Astrocyte (in vitro differentiated cells and primary cell): Measurements from ENCODE around the gene CCDC116. TPM values are rescaled to one million over a fixed set of nuclear protein-coding genes. Genes with fewer than 3 reads are reported as not detected.

Experiments
- DNase-seq: peaks from one replicate; pipeline ENCODE4 v3.0.0-alpha.2; 2010; ENCODE audit warnings: low read depth
- FAIRE-seq: peaks from 2 replicates; lab custom pipeline; 2011; peaks lifted over from hg19 to GRCh38; lab: Jason Lieb, UNC
- H2AFZ ChIP-seq: 2 replicates; pipeline ENCODE4 v1.6.0; 2012; ENCODE audit warnings: low read depth, low read length, inconsistent platforms
- H3K27ac ChIP-seq: 2 replicates; pipeline ENCODE4 v1.5.1; 2011; ENCODE audit warnings: low read depth, low read length, inconsistent platforms
- H3K27me3 ChIP-seq: 2 replicates; pipeline ENCODE4 v1.6.0; 2011; ENCODE audit warnings: low read length, inconsistent platforms; ENCODE audit not compliant: insufficient read depth
- H3K36me3 ChIP-seq: 2 replicates; pipeline ENCODE4 v1.5.1; 2011; ENCODE audit warnings: low read length, inconsistent platforms; ENCODE audit not compliant: insufficient read depth
- H3K4me1 ChIP-seq: 2 replicates; pipeline ENCODE4 v1.5.1; 2011; ENCODE audit warnings: low read length, inconsistent platforms; ENCODE audit not compliant: insufficient read depth
- H3K4me2 ChIP-seq: 2 replicates; pipeline ENCODE4 v1.6.0; 2012; ENCODE audit warnings: low read length, inconsistent platforms
- H3K4me3 ChIP-seq: 2 replicates; pipeline ENCODE4 v1.5.1; 2011; ENCODE audit warnings: low read depth, mild to moderate bottlenecking, low read length, inconsistent platforms; ENCODE audit not compliant: insufficient read depth
- H3K79me2 ChIP-seq: 2 replicates; pipeline ENCODE4 v1.6.0; 2012; ENCODE audit warnings: mild to moderate bottlenecking, low read length, inconsistent platforms; ENCODE audit not compliant: insufficient read depth
- H3K9ac ChIP-seq: 2 replicates; pipeline ENCODE4 v1.6.0; 2012; ENCODE audit warnings: mild to moderate bottlenecking, low read length, inconsistent platforms
- H3K9me3 ChIP-seq: 2 replicates; pipeline ENCODE4 v1.5.1; 2012; ENCODE audit warnings: low read depth, mild to moderate bottlenecking, low read length, inconsistent platforms; ENCODE audit not compliant: insufficient read depth
- H4K20me1 ChIP-seq: 2 replicates; pipeline ENCODE4 v1.6.0; 2012; ENCODE audit warnings: low read length, inconsistent platforms; ENCODE audit not compliant: insufficient read depth
- H3K27ac Mint-ChIP-seq: one replicate; pipeline ENCODE4 v1.8.0; 2021; ENCODE audit warnings: mild to moderate bottlenecking, mixed read lengths; ENCODE audit not compliant: unreplicated experiment
- H3K27me3 Mint-ChIP-seq: one replicate; pipeline ENCODE4 v1.8.0; 2021; ENCODE audit warnings: low read depth, mixed read lengths; ENCODE audit not compliant: unreplicated experiment
- H3K36me3 Mint-ChIP-seq: one replicate; pipeline ENCODE4 v1.8.0; 2021; ENCODE audit warnings: low read depth, mixed read lengths; ENCODE audit not compliant: unreplicated experiment
- H3K4me1 Mint-ChIP-seq: one replicate; pipeline ENCODE4 v1.8.0; 2021; ENCODE audit warnings: low read depth, mixed read lengths; ENCODE audit not compliant: unreplicated experiment
- H3K4me3 Mint-ChIP-seq: one replicate; pipeline ENCODE4 v1.8.0; 2021; ENCODE audit warnings: mild to moderate bottlenecking, moderate library complexity, mixed read lengths; ENCODE audit not compliant: unreplicated experiment
- H3K9me3 Mint-ChIP-seq: one replicate; pipeline ENCODE4 v1.8.0; 2021; ENCODE audit warnings: mild to moderate bottlenecking, mixed read lengths; ENCODE audit not compliant: unreplicated experiment
- CTCF ChIP-seq: IDR thresholded peaks from 2 replicates; pipeline ENCODE4 v1.5.1; 2011; ENCODE audit warnings: low read depth, mild to moderate bottlenecking, inconsistent platforms, low read length, moderate library complexity; ENCODE audit not compliant: insufficient read depth
- EZH2 ChIP-seq: IDR thresholded peaks from 2 replicates; pipeline ENCODE4 v1.6.1; 2012; ENCODE audit warnings: mild to moderate bottlenecking, low read length, inconsistent platforms; ENCODE audit not compliant: insufficient read depth
- total RNA-seq: library from RNA; stranded (reverse); gene quantifications from 2 replicates; pipeline ENCODE4 v1.2.1, GENCODE V29; 2021

The CCDC116 gene
- total RNA-seq, 1 donor from 2014 or later: 0.11 TPM

GRCh38 chr22:21629255-21630149 lies 3.1 kb upstream of the CCDC116 start, which contains the start of gene YDJC:
Gene YDJC (minus strand): TSS chr22:21630022. CDS start chr22:21630014, 8 bp downstream.
- Mint-ChIP-seq H3K27me3 (no peaks in the 10 kb centered on the region), H3K9me3 (no peaks in the 10 kb centered on the region), H3K27ac (peak within 1 kb of the TSS; percentile 62), H3K36me3 (peaks cover 10% of the 10 kb centered on the region), H3K4me1 (peaks cover 13% of the 10 kb centered on the region), H3K4me3 (peak within 1 kb of the TSS; percentile 87)
- no peaks in the 10 kb centered on the region for H3K9me3 ChIP-seq
- FAIRE-seq: no peak
- peak within 1 kb of the TSS; percentile 88 for H3K4me2 ChIP-seq
- peak within 1 kb of the TSS; percentile 87 for H3K9ac ChIP-seq
- peak within 1 kb of the TSS; percentile 76 for H3K4me3 ChIP-seq
- DNase-seq: peak; percentile 73
- TF ChIP-seq EZH2 (no peak), CTCF (peak; percentile 26)
- no peaks in the 10 kb centered on the region for H3K36me3 ChIP-seq
- H4K20me1 ChIP-seq: peaks cover 38% of the 10 kb centered on the region
- no peaks in the 10 kb centered on the region for H3K27me3 ChIP-seq
- H3K27ac ChIP-seq: peak within 1 kb of the TSS; percentile 72
- peak within 1 kb of the TSS; percentile 93 for H2AFZ ChIP-seq
- H3K79me2 ChIP-seq: peaks cover 46% of the 10 kb centered on the region
- H3K4me1 ChIP-seq: peaks cover 13% of the 10 kb centered on the region

GRCh38 chr22:21631025-21631424 lies 1.5 kb upstream of the CCDC116 start:
- Mint-ChIP-seq H3K9me3 (no peaks in the 10 kb centered on the region), H3K4me3 (peak overlapping the region; percentile 80), H3K27ac (no peak overlapping the region), H3K4me1 (peaks cover 13% of the 10 kb centered on the region), H3K27me3 (peaks cover 13% of the 10 kb centered on the region), H3K36me3 (peaks cover 10% of the 10 kb centered on the region)
- DNase-seq: no peak
- Histone ChIP-seq H3K9ac (no peak overlapping the region), H3K4me1 (peaks cover 9% of the 10 kb centered on the region), H2AFZ (no peak overlapping the region), H3K4me2 (no peak overlapping the region), H3K27me3 (no peaks in the 10 kb centered on the region), H3K4me3 (no peak overlapping the region), H3K27ac (no peak overlapping the region), H3K79me2 (peaks cover 35% of the 10 kb centered on the region), H3K9me3 (no peaks in the 10 kb centered on the region), H3K36me3 (no peaks in the 10 kb centered on the region), H4K20me1 (peaks cover 24% of the 10 kb centered on the region)
- FAIRE-seq: no peak
- no peak for TF ChIP-seq EZH2
- no peak for TF ChIP-seq CTCF
